GM20000 (cell line): Measurements from ENCODE around the gene LYRM4.

Source experiments
- DNase-seq: peaks from one replicate; pipeline ENCODE4 v3.0.0; 2012; ENCODE audit warnings: low spot score
- TF ChIP-seq, protein P1 (sequence below): IDR thresholded peaks from 2 replicates; pipeline ENCODE4 v1.5.1; 2012; ENCODE audit warnings: mild to moderate bottlenecking, control low read depth; ENCODE audit errors: extremely low read depth, missing control alignments

LYRM4 gene

DNA sequence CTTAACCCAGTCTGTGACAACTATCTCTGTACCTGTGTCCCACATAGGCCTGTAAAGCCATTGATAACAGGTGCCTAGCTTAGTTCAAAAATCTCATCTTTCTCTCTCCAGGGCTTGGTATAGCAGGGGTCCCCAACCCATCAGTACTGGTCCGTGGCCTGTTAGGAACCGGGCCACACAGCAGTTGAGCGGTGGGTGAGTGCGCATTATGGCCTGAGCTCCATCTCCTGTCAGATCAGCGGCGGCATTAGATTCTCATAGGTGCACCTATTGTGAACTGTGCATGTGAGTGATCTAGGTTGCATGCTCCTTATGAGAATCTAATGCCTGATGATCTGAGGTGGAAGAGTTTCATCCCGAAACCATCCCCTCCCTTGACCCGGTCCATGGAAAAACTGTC is 3.4 kb downstream of the LYRM4 start:
- TF ChIP-seq, protein P1, sequence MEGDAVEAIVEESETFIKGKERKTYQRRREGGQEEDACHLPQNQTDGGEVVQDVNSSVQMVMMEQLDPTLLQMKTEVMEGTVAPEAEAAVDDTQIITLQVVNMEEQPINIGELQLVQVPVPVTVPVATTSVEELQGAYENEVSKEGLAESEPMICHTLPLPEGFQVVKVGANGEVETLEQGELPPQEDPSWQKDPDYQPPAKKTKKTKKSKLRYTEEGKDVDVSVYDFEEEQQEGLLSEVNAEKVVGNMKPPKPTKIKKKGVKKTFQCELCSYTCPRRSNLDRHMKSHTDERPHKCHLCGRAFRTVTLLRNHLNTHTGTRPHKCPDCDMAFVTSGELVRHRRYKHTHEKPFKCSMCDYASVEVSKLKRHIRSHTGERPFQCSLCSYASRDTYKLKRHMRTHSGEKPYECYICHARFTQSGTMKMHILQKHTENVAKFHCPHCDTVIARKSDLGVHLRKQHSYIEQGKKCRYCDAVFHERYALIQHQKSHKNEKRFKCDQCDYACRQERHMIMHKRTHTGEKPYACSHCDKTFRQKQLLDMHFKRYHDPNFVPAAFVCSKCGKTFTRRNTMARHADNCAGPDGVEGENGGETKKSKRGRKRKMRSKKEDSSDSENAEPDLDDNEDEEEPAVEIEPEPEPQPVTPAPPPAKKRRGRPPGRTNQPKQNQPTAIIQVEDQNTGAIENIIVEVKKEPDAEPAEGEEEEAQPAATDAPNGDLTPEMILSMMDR: no peak
- no peak for DNase-seq

DNA sequence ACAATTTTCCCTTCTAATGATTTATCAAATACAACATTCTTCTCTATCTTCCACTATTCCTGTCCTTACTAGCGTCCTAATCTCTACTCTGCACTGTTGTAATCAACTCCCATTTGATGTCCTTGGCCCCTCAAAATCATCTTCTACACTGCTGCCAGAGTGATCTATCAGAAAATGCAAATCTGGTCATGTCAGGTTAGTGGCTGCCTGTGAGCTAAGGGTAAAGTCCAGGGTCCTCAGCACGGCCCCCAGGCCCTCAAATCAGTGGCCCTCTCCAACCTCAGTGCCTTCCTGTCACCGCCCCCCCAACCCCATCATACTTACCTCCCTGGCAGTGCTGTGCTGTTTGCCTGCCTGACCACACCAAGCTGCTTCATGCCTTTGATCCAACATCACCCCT is 3.8 kb downstream of the LYRM4 start:
- no peak for DNase-seq
- TF ChIP-seq, protein P1: no peak

DNA sequence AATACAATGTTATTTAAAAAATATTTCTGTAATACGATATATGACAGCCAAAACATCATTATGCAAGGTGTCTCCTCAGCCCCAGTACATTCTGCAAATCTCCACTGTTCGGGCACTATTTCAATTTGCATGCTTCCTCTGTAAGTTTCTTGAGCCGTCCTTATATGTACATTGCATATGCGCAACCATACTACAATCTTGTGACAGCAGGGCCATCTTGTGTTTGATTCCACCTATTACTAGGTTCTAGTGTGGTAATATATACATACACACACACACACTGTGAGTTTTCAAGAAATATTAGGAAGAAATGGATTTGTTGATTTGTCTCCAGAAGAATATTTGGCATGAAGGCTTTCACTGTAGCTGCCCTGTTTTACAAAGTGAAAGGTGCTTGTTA is 9.8 kb downstream of the LYRM4 start:
- TF ChIP-seq, protein P1: no peak

DNA sequence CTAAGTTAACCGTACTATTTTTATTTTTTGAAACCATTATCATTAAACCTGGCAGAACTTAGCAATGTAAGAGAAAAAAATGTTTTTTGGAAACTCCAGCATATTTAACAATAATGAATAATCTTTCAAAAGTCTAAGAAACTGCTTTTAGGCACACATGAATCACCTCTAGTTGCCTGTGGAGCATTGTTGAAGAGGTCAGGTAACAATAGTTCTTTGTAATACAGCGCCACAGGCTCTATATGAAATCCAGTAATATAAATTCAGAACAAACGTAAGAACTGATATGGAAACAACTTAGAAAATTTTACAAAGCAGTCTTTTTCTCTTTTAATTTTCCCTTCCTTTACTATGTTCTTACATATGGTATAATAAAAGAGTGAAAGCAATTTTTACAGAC is 10.3 kb downstream of the LYRM4 start:
- no peak for DNase-seq
- TF ChIP-seq, protein P1: no peak

More for the DNA sequence above, 9.8 kb downstream of the LYRM4 start:
- DNase-seq: no peak

DNA sequence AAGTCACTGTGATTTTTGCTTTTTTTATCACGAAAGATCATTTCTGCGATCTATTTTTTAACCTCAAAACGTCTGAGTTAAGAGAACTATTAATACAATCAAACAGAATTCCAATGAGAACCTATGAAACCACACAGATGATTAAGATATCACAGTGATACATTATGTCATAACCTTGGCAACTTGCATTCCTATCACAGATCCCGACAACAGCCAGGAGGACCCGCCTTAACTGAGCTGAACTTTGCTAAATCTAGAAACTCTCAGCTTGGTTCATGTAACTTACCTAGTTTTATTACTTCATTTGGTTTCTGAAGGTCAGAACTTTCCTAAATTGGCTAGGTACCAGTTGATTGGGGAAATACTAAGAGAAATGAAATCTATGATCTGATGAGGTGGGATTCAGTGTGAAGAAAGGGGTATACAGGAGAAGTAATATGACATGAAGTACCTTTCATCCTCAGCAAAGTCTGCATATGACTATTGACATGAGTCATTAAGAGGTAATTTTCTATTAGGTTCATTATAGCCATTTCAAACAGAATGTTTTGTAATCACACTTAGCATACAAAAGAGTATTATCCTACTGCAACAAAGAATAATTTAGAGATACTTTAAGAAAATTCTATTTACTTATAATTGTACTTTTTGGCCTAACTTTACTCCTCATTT is 11.2 kb downstream of the LYRM4 start:
- TF ChIP-seq, protein P1: no peak
- DNase-seq: no peak

DNA sequence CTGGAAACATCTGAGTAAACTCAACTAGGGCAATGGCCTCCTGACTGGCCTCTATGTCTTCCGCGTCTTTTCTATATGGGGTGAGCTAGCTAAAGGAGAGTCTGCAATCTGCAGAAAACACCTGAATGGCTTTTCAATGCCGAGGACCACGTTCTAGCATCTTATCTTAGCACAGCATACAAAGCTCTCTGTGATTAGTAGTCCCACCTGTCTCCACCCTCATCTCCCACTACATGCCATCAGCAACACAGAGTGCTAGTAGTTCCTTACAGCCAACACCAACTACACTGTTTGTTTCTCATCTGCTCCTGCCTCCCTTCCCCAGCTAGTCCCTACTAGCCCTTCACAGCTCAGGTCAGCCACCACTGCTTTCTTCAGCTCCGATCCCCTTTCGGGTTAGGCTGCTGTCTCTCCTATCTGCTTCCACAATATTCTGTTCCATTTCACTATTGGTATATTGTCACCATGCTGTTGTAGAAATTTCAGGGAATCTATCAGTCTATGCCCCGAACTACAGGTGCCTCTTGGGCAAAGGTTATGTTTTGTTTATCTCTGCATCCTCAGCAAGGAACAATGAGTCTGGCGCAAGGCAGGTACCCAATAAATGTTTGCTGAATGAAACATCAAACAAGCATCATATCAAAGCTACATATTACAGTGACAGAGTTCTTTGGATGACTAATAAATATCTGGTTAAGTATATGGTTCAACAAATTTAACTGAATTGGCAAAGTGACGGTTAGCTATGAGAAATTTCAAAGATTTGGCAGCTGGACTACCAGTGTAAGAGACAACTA is 12.2 kb downstream of the LYRM4 start:
- DNase-seq: no peak

DNA sequence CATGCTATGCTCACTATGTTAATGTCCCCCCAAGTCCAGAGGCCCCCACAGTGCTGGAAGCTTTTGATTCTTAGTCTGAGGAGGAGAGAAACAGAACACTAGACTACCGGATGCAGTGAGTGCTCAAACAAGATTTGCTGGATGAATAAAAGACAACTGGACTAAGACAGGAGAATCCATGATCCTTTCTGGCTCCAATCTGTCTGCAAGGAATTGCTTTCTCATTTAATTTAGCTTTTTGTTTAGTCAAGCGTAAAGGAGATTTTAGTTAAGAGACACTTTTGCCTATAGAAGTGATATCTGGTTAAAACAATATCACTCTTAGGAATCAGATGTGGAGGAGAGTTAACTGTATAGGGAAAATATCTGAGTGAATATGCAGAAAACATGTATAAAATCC is 13.5 kb downstream of the LYRM4 start:
- TF ChIP-seq, protein P1: no peak
- no peak for DNase-seq

More for the DNA sequence above, 12.2 kb downstream of the LYRM4 start:
- TF ChIP-seq, protein P1: no peak
